Thyroid gland (tissue), 4 donors: Measurements from ENCODE around the gene KCNB1.

Experiments used
- POLR2A ChIP-seq, 2 donors: fragments of 450-650 bp; IDR thresholded peaks; one replicate each; pipeline ENCODE4 v1.6.1; 2017; ENCODE audit warnings: antibody characterized with exemption in 2 of 2, mild to moderate bottlenecking in 2 of 2, moderate library complexity in 1 of 2
- TF ChIP-seq, protein P1 (sequence below), 6 experiments: fragments of 200-600 bp in 3 of 6; fragments of 450-650 bp in 3 of 6; sonication (generic) in 3 of 6; IDR thresholded peaks; one replicate each; pipeline ENCODE4 v1.5.1; 2016 to 2019; ENCODE audit warnings: antibody characterized with exemption in 6 of 6, mild to moderate bottlenecking in 2 of 6, inconsistent platforms in 1 of 6, moderate library complexity in 1 of 6

- TF ChIP-seq, protein P1, sequence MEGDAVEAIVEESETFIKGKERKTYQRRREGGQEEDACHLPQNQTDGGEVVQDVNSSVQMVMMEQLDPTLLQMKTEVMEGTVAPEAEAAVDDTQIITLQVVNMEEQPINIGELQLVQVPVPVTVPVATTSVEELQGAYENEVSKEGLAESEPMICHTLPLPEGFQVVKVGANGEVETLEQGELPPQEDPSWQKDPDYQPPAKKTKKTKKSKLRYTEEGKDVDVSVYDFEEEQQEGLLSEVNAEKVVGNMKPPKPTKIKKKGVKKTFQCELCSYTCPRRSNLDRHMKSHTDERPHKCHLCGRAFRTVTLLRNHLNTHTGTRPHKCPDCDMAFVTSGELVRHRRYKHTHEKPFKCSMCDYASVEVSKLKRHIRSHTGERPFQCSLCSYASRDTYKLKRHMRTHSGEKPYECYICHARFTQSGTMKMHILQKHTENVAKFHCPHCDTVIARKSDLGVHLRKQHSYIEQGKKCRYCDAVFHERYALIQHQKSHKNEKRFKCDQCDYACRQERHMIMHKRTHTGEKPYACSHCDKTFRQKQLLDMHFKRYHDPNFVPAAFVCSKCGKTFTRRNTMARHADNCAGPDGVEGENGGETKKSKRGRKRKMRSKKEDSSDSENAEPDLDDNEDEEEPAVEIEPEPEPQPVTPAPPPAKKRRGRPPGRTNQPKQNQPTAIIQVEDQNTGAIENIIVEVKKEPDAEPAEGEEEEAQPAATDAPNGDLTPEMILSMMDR (IDR thresholded peaks at IDR 0.05): no peak
- no peak for TF ChIP-seq POLR2A (IDR thresholded peaks at IDR 0.05)
Measured at GRCh38 chr20:49397525-49397924, 84.9 kb downstream of the KCNB1 start.
